K562 (cell line): ENCODE data around the gene C4orf50.

Source experiments
- BRD9 ChIP-seq: fragments of 450-650 bp; IDR thresholded peaks from 2 replicates; pipeline ENCODE4 v1.6.1; 2018; ENCODE audit warnings: low read depth; ENCODE audit not compliant: partially characterized antibody
- BRF1 ChIP-seq: IDR thresholded peaks from 3 replicates; pipeline ENCODE4 v1.6.1; 2011; ENCODE audit warnings: borderline replicate concordance, mild to moderate bottlenecking; ENCODE audit not compliant: insufficient read length; ENCODE audit errors: extremely low read depth
- NRF1 ChIP-seq, 2 experiments: fragments of 450-650 bp; IDR thresholded peaks in 1 of 2; conservative IDR thresholded peaks in 1 of 2; 2 replicates each; pipeline ENCODE4 v1.6.1; 2014; ENCODE audit warnings: mild to moderate bottlenecking in 2 of 2
- POLR2AphosphoS5 ChIP-seq: IDR thresholded peaks from 2 replicates; pipeline ENCODE4 v1.6.1; 2011; ENCODE audit warnings: mild to moderate bottlenecking, low read depth, low read length, moderate library complexity; ENCODE audit not compliant: control insufficient read depth, insufficient read depth
- RCOR1 ChIP-seq, 2 experiments: IDR thresholded peaks; 2 replicates each; pipeline ENCODE4 v1.6.1; 2012; ENCODE audit warnings: low read depth in 2 of 2, low read length in 2 of 2, borderline replicate concordance in 1 of 2, improper control_type of control experiment in 1 of 2
- SOX6 ChIP-seq: fragments of 450-650 bp; IDR thresholded peaks from 2 replicates; pipeline ENCODE4 v1.6.1; 2014; ENCODE audit warnings: mild to moderate bottlenecking
- YY1 ChIP-seq, 3 experiments: IDR thresholded peaks; 2 replicates each; pipeline ENCODE4 v1.6.1; 2011; ENCODE audit warnings: low read length in 2 of 3, mild to moderate bottlenecking in 2 of 3, moderate library complexity in 2 of 3, borderline replicate concordance in 1 of 3, control low read depth in 1 of 3, low read depth in 1 of 3; ENCODE audit not compliant: insufficient read depth in 3 of 3, insufficient replicate concordance in 2 of 3, control insufficient read depth in 1 of 3, insufficient read length in 1 of 3; ENCODE audit errors: extremely low read depth in 1 of 3
- TF ChIP-seq, protein P1 (sequence below), 3 experiments: IDR thresholded peaks in 2 of 3; conservative IDR thresholded peaks in 1 of 3; 2 replicates each; pipeline ENCODE4 v1.5.1; 2011 to 2012; ENCODE audit warnings: low read length in 3 of 3, mild to moderate bottlenecking in 3 of 3, control low read depth in 2 of 3, improper control_type of control experiment in 1 of 3, inconsistent platforms in 1 of 3, low read depth in 1 of 3, mixed read lengths in 1 of 3, moderate library complexity in 1 of 3; ENCODE audit not compliant: insufficient read depth in 2 of 3
- TF ChIP-seq, protein P2 (sequence below): IDR thresholded peaks from 3 replicates; pipeline ENCODE4 v1.6.1; 2011; ENCODE audit warnings: borderline replicate concordance, mild to moderate bottlenecking; ENCODE audit not compliant: insufficient read length, insufficient read depth
- TF ChIP-seq, protein P3 (sequence below): fragments of 250-450 bp; sonication (Bioruptor Pico); IDR thresholded peaks from 2 replicates; pipeline ENCODE4 v1.5.0; 2020; ENCODE audit warnings: mild to moderate bottlenecking
- TF ChIP-seq, protein P4 (sequence below), 2 experiments: fragments of 450-650 bp in 1 of 2; sonication (generic) in 1 of 2; formaldehyde crosslinking in 1 of 2; IDR thresholded peaks in 1 of 2; conservative IDR thresholded peaks in 1 of 2; 2 replicates each; pipeline versions ENCODE4 v1.6.1 to v1.8.1; 2016 to 2023; ENCODE audit warnings: mild to moderate bottlenecking in 2 of 2, moderate library complexity in 2 of 2, inconsistent platforms in 1 of 2, missing genetic modification reagents in 1 of 2

DNA sequence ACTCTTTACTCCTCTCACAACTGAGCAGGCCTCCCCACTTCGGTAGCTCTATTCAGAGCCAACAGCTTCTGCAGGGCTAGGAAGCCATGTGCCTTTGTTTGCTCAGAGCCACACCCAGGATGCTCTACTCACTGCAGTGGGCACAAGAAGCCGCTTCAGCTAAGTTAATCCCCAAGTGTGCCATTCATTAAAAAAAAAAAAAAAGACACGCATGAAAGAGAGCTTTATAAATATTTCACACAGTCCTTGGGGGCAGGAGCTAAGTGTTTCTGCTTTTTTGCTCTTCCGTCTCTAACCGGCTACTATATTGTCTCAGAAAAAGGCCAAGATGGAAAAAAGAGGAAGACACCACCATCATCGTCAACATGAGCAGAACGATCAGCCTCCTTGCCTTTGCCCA lies 133.4 kb downstream of the C4orf50 start:
- TF ChIP-seq, protein P1, sequence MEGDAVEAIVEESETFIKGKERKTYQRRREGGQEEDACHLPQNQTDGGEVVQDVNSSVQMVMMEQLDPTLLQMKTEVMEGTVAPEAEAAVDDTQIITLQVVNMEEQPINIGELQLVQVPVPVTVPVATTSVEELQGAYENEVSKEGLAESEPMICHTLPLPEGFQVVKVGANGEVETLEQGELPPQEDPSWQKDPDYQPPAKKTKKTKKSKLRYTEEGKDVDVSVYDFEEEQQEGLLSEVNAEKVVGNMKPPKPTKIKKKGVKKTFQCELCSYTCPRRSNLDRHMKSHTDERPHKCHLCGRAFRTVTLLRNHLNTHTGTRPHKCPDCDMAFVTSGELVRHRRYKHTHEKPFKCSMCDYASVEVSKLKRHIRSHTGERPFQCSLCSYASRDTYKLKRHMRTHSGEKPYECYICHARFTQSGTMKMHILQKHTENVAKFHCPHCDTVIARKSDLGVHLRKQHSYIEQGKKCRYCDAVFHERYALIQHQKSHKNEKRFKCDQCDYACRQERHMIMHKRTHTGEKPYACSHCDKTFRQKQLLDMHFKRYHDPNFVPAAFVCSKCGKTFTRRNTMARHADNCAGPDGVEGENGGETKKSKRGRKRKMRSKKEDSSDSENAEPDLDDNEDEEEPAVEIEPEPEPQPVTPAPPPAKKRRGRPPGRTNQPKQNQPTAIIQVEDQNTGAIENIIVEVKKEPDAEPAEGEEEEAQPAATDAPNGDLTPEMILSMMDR (IDR thresholded peaks at IDR 0.05 in 2 of 3, conservative IDR thresholded peaks at IDR 0.05 in 1 of 3; ENCODE audit: insufficient read depth in 2 of 3, low read depth in 1 of 3, low read length in 3 of 3) = no peak
- TF ChIP-seq BRD9 (no peak), SOX6 (no peak), YY1 (IDR thresholded peaks at IDR 0.05; ENCODE audit: borderline replicate concordance in 1 of 3, control insufficient read depth in 1 of 3, extremely low read depth in 1 of 3, insufficient read depth in 3 of 3, insufficient read length in 1 of 3, insufficient replicate concordance in 2 of 3, low read depth in 1 of 3, low read length in 2 of 3) (no peak), POLR2AphosphoS5 (no peak), RCOR1 (IDR thresholded peaks at IDR 0.05; ENCODE audit: borderline replicate concordance in 1 of 2, low read depth in 2 of 2, low read length in 2 of 2) (no peak), NRF1 (conservative IDR thresholded peaks at IDR 0.05 in 1 of 2, IDR thresholded peaks at IDR 0.05 in 1 of 2) (no peak), BRF1 (no peak)
- TF ChIP-seq, protein P2, sequence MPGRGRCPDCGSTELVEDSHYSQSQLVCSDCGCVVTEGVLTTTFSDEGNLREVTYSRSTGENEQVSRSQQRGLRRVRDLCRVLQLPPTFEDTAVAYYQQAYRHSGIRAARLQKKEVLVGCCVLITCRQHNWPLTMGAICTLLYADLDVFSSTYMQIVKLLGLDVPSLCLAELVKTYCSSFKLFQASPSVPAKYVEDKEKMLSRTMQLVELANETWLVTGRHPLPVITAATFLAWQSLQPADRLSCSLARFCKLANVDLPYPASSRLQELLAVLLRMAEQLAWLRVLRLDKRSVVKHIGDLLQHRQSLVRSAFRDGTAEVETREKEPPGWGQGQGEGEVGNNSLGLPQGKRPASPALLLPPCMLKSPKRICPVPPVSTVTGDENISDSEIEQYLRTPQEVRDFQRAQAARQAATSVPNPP = no peak
- TF ChIP-seq, protein P3, sequence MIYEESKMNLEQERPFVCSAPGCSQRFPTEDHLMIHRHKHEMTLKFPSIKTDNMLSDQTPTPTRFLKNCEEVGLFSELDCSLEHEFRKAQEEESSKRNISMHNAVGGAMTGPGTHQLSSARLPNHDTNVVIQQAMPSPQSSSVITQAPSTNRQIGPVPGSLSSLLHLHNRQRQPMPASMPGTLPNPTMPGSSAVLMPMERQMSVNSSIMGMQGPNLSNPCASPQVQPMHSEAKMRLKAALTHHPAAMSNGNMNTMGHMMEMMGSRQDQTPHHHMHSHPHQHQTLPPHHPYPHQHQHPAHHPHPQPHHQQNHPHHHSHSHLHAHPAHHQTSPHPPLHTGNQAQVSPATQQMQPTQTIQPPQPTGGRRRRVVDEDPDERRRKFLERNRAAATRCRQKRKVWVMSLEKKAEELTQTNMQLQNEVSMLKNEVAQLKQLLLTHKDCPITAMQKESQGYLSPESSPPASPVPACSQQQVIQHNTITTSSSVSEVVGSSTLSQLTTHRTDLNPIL = no peak
- TF ChIP-seq, protein P4, sequence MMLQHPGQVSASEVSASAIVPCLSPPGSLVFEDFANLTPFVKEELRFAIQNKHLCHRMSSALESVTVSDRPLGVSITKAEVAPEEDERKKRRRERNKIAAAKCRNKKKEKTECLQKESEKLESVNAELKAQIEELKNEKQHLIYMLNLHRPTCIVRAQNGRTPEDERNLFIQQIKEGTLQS (IDR thresholded peaks at IDR 0.05) = no peak
- TF ChIP-seq, protein P4 (CRISPR knock-in tag; conservative IDR thresholded peaks at IDR 0.05) = no peak
